ENCODE measurements around the gene LACC1. TPM values are rescaled to one million over a fixed set of nuclear protein-coding genes. Genes with fewer than 3 reads are reported as not detected.

LACC1 gene
- total RNA-seq: 1.8 and 2.7 TPM in 2 replicates

GRCh38 chr13:43879755-43880181 lies at the start of gene LACC1:
Gene LACC1 (plus strand): TSS chr13:43879904. CDS start chr13:43880986, 1,082 bp downstream.

GRCh38 chr13:43878892-43879754 lies 581 bp upstream of the LACC1 start, which contains the start of gene CCDC122:
Gene CCDC122 (minus strand): TSS chr13:43879740. CDS start chr13:43869376, 10,364 bp downstream.

Other genes starting within 250 kb of the LACC1 start
- gene ENOX1, start 92.9 kb upstream of the LACC1 start, total RNA-seq: 0.33 and 1.3 TPM in 2 replicates
- 2.0 and 2.4 TPM in 2 replicates for gene CCDC122, start 164 bp upstream of the LACC1 start, total RNA-seq

All from mesangial cell (primary cell).